H4 (cell line): ENCODE data around the gene ADGRE3. TPM values are rescaled to one million over a fixed set of nuclear protein-coding genes. Genes with fewer than 3 reads are reported as not detected.
A peak's percentile ranks its signal among the peaks of the same experiment; 100 is the strongest.
"Not testable (repeated sequence)": the region's sequence is repeated elsewhere in the genome, so short reads cannot be mapped to it uniquely, and the experiment has no call there.

Experiments used
- DNase-seq: peaks from one replicate; pipeline ENCODE4 v3.0.0-alpha.2; 2015; ENCODE audit warnings: low spot score
- total RNA-seq: library from RNA; depleted of rRNA; stranded (reverse); fragments of >200 nt; shearing (Covaris generic); gene quantifications from 2 replicates; pipeline ENCODE4 v1.2.3, GENCODE V29; 2014; rRNA removed

ADGRE3 gene
- total RNA-seq, 1 experiment from 2014 or later: not detected

GRCh38 chr19:14595558-14595957, 79.1 kb downstream of the ADGRE3 start:
- DNase-seq: no peak

- DNase-seq: not testable (repeated sequence)
Observed at GRCh38 chr19:14589433-14589832, 85.2 kb downstream of the ADGRE3 start.

- DNase-seq: peak; percentile 53
Observed at GRCh38 chr19:14585187-14585586, 89.5 kb downstream of the ADGRE3 start.

- not testable (repeated sequence) for DNase-seq
Observed at GRCh38 chr19:14584372-14584771, 90.3 kb downstream of the ADGRE3 start.

- DNase-seq: no peak
Observed at GRCh38 chr19:14582894-14583340, 91.7 kb downstream of the ADGRE3 start, which contains the start of gene CLEC17A. Gene CLEC17A (plus strand): TSS chr19:14583084. CDS start chr19:14583161, 77 bp downstream.

- no peak for DNase-seq
Observed at GRCh38 chr19:14580623-14581237, 93.9 kb downstream of the ADGRE3 start.

GRCh38 chr19:14577885-14578427, 96.7 kb downstream of the ADGRE3 start:
- no peak for DNase-seq

- no peak for DNase-seq
Observed at GRCh38 chr19:14577264-14577663, 97.4 kb downstream of the ADGRE3 start.

- DNase-seq: no peak
Observed at GRCh38 chr19:14576363-14576762, 98.3 kb downstream of the ADGRE3 start.

GRCh38 chr19:14575428-14575980, 99.1 kb downstream of the ADGRE3 start:
- DNase-seq: no peak

- DNase-seq: peak; percentile 97
Observed at GRCh38 chr19:14571695-14572490, 102.8 kb downstream of the ADGRE3 start, which contains the start of gene NDUFB7. Gene NDUFB7 (minus strand): TSS chr19:14572066. CDS start chr19:14572000, 66 bp downstream.

GRCh38 chr19:14570864-14571527, 103.6 kb downstream of the ADGRE3 start:
- DNase-seq: no peak

Other genes with a start within 250 kb of the ADGRE3 start
- gene PKN1, start 241.5 kb downstream of the ADGRE3 start, total RNA-seq: 19.0 and 28.7 TPM in 2 replicates
- gene PTGER1, start 199.5 kb downstream of the ADGRE3 start, total RNA-seq: not detected in 2 replicates
- 36.5 and 62.6 TPM in 2 replicates for gene GIPC1, start 178.7 kb downstream of the ADGRE3 start, total RNA-seq
- gene DNAJB1, start 156.4 kb downstream of the ADGRE3 start, total RNA-seq: 110 and 137 TPM in 2 replicates
- 80.7 and 124 TPM in 2 replicates for gene TECR, start 145.2 kb downstream of the ADGRE3 start, total RNA-seq
- 268 and 303 TPM in 2 replicates for gene NDUFB7, start 102.8 kb downstream of the ADGRE3 start, total RNA-seq
- not detected in 2 replicates for gene CLEC17A, start 91.8 kb downstream of the ADGRE3 start, total RNA-seq
- gene ZNF333, start 15.2 kb upstream of the ADGRE3 start, total RNA-seq: 1.9 and 8.5 TPM in 2 replicates
- 0.12 and 0.76 TPM in 2 replicates for gene ADGRE2, start 103.7 kb upstream of the ADGRE3 start, total RNA-seq
- gene OR7A5, start 160.3 kb upstream of the ADGRE3 start, total RNA-seq: not detected in 2 replicates
- gene OR7C1, start 160.3 kb upstream of the ADGRE3 start, total RNA-seq: not detected in 2 replicates
- not detected in 2 replicates for gene OR7A10, start 174.1 kb upstream of the ADGRE3 start, total RNA-seq
- not detected in 2 replicates for gene OR7A17, start 211.3 kb upstream of the ADGRE3 start, total RNA-seq